Measurements from ENCODE around the gene ZC3H11A. TPM values are rescaled to one million over a fixed set of nuclear protein-coding genes. Genes with fewer than 3 reads are reported as not detected.

The ZC3H11A gene
- total RNA-seq, 1 experiment from 2014 or later: 82.6 TPM

DNA sequence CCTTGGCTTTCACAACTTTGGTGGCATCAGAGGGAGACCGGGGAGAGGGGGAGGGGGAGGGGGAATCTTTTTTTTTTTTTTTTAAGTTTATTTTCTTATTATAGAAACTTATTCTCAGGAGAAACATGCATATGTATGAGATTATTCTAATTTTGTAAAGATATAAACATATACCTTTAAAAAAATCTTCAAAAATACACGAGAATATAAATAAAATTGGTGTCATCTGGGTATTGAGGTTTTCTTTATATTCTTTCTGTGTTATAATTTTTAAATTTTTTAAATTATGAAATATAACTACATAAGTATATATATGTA lies 47.1 kb downstream of the ZC3H11A start (continued):
- TF ChIP-seq ZBTB33 (IDR thresholded peaks at IDR 0.05; ENCODE audit: extremely low read depth, insufficient replicate concordance, low read length): no peak

DNA sequence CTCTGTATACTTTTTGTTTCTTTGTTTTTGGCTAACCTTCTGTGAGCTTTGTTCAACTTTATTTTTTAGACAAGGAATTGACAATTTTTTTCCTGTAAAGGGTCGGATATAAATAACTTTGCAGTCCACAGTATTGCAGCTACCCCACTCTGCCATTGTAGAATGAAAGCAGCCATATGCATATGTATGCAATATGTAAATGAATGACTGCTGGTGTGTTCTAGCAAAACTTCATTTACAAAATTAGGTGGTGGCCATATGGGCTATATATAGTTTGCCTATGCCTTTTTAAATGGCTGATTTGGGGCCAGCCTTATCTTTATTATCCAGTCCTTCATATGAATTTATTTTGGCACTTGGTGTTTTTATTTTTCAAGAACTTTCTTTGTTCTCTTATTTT lies 48.0 kb downstream of the ZC3H11A start:
- CTCF ChIA-PET: interaction anchor here (0.7 kb wide), 1 partner anchor 319 kb away, joined by 3 read pairs; no protein-coding TSS in a partner anchor
- TF ChIP-seq SP1 (IDR thresholded peaks at IDR 0.05; ENCODE audit: low read depth) (no peak), JUND (IDR thresholded peaks at IDR 0.05) (no peak), EZH2 (IDR thresholded peaks at IDR 0.05) (no peak), CEBPB (IDR thresholded peaks at IDR 0.05; ENCODE audit: low read depth) (no peak), EGR1 (IDR thresholded peaks at IDR 0.05; ENCODE audit: low read depth) (no peak), POLR2AphosphoS5 (IDR thresholded peaks at IDR 0.05; ENCODE audit: low read depth, low read length) (no peak), FOSL1 (IDR thresholded peaks at IDR 0.05; ENCODE audit: low read depth) (no peak), POLR2A (IDR thresholded peaks at IDR 0.05; ENCODE audit: borderline replicate concordance, extremely low read depth, insufficient read depth, insufficient read length) (no peak), CBX3 (IDR thresholded peaks at IDR 0.05; ENCODE audit: low read depth) (no peak), SRF (IDR thresholded peaks at IDR 0.05; ENCODE audit: low read depth) (no peak), TCF7L2 (IDR thresholded peaks at IDR 0.05; ENCODE audit: borderline replicate concordance, extremely low read depth, insufficient read depth, insufficient read length) (no peak)
- TF ChIP-seq, protein P1, sequence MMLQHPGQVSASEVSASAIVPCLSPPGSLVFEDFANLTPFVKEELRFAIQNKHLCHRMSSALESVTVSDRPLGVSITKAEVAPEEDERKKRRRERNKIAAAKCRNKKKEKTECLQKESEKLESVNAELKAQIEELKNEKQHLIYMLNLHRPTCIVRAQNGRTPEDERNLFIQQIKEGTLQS (IDR thresholded peaks at IDR 0.05): no peak
- TF ChIP-seq, protein P2, sequence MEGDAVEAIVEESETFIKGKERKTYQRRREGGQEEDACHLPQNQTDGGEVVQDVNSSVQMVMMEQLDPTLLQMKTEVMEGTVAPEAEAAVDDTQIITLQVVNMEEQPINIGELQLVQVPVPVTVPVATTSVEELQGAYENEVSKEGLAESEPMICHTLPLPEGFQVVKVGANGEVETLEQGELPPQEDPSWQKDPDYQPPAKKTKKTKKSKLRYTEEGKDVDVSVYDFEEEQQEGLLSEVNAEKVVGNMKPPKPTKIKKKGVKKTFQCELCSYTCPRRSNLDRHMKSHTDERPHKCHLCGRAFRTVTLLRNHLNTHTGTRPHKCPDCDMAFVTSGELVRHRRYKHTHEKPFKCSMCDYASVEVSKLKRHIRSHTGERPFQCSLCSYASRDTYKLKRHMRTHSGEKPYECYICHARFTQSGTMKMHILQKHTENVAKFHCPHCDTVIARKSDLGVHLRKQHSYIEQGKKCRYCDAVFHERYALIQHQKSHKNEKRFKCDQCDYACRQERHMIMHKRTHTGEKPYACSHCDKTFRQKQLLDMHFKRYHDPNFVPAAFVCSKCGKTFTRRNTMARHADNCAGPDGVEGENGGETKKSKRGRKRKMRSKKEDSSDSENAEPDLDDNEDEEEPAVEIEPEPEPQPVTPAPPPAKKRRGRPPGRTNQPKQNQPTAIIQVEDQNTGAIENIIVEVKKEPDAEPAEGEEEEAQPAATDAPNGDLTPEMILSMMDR (IDR thresholded peaks at IDR 0.05 in 2 of 3, conservative IDR thresholded peaks at IDR 0.05 in 1 of 3; ENCODE audit: borderline replicate concordance in 1 of 3, insufficient read depth in 1 of 3, low read depth in 2 of 3, low read length in 2 of 3): no peak
- TF ChIP-seq, protein P3, sequence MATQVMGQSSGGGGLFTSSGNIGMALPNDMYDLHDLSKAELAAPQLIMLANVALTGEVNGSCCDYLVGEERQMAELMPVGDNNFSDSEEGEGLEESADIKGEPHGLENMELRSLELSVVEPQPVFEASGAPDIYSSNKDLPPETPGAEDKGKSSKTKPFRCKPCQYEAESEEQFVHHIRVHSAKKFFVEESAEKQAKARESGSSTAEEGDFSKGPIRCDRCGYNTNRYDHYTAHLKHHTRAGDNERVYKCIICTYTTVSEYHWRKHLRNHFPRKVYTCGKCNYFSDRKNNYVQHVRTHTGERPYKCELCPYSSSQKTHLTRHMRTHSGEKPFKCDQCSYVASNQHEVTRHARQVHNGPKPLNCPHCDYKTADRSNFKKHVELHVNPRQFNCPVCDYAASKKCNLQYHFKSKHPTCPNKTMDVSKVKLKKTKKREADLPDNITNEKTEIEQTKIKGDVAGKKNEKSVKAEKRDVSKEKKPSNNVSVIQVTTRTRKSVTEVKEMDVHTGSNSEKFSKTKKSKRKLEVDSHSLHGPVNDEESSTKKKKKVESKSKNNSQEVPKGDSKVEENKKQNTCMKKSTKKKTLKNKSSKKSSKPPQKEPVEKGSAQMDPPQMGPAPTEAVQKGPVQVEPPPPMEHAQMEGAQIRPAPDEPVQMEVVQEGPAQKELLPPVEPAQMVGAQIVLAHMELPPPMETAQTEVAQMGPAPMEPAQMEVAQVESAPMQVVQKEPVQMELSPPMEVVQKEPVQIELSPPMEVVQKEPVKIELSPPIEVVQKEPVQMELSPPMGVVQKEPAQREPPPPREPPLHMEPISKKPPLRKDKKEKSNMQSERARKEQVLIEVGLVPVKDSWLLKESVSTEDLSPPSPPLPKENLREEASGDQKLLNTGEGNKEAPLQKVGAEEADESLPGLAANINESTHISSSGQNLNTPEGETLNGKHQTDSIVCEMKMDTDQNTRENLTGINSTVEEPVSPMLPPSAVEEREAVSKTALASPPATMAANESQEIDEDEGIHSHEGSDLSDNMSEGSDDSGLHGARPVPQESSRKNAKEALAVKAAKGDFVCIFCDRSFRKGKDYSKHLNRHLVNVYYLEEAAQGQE (IDR thresholded peaks at IDR 0.05; ENCODE audit: low read depth): no peak
- no peaks in the 10 kb centered on the region for H3K9me2 ChIP-seq (ENCODE audit: insufficient read depth)
- peaks cover 15% of the 10 kb centered on the region; the same call in 1 of the 2 replicates for H3K79me2 ChIP-seq (ENCODE audit: insufficient read depth, low read length)
- intact Hi-C loops (cut with micrococcal nuclease): no loop called here
- H3K4me3 ChIP-seq (replicated peaks in 1 of 2; ENCODE audit: low read depth in 1 of 2, low read length in 2 of 2): no peak overlapping the region
- ATAC-seq (no peak), DNase-seq (ENCODE audit: low read depth, low spot score) (no peak)
- H4K20me1 ChIP-seq (ENCODE audit: insufficient read depth): 0 out of 2 replicates have a peak, but pooled peaks cover 4% of the 10 kb centered on the region
- no TSS peak for BruUV-seq (replicated peaks)
- no peaks in the 10 kb centered on the region for H3K9me3 ChIP-seq (ENCODE audit: control insufficient read depth in 1 of 2, insufficient read depth in 1 of 2, low read depth in 1 of 2, low read length in 2 of 2)
- H3K4me2 ChIP-seq (ENCODE audit: low read length): no peak overlapping the region
- H2AFZ ChIP-seq (ENCODE audit: low read depth, low read length, poor library complexity, severe bottlenecking): no peak overlapping the region
- POLR2A ChIA-PET: no interaction called here
- no peaks in the 10 kb centered on the region for H3K27me3 ChIP-seq (ENCODE audit: insufficient read depth, low read length)
- no peak overlapping the region for H3K27ac ChIP-seq (ENCODE audit: low read depth, low read length)
- H3K4me1 ChIP-seq (ENCODE audit: control insufficient read depth in 1 of 2, insufficient read depth in 2 of 2, low read length in 2 of 2): no peaks in the 10 kb centered on the region
- RAD21 ChIA-PET (ENCODE audit: low non-redundant PET in 1 of 2, low total read pairs in 2 of 2, uncharacterized antibody in 2 of 2, unreplicated experiment in 2 of 2): no interaction called here
- no peak overlapping the region for H3K9ac ChIP-seq (ENCODE audit: low read length)
- H3K36me3 ChIP-seq (ENCODE audit: control insufficient read depth in 1 of 2, insufficient read depth in 2 of 2, low read length in 2 of 2): peaks cover 41 to 52% of the 10 kb centered on the region in 2 experiments
